ENCODE results near the gene NXPH4.

Gene NXPH4

DNA sequence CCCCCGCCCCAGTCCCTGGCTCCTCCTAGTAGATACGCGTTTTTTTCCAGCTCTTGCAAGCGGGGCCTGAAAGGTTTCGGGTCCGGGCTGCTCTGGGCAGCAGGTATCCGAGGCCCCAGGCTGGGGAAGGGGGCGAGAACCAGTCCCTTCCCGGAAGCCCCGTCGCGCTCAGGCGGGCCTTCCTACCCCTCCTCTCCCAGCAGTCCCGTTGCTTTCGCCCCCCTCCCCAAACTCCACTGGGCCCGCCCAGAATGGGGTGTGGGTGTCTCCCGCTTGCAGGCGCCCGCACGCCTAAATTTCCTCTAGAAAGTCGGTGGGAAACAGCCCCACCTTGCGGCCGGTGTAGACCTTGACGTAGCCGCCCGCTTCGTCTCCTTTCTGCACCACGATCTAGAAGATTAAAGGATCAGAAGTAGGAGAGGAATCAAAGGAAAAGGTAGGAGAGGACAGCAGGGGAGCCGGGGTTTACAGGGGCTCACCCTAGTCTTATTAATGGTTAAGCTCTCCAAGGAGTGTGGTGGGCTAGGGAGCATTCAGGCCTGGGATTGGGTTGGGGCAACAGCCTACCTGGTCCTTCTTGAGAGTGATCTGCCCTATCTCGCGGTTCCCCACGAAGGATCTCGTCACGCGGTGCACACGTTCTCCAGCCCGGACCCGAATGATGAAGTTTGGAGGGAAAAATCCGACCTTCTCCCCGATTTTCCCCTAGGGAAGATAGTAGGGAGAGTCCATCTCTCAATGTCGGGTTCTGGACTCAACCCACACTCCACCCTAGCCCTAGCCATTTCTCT is 27.1 kb downstream of the NXPH4 start:
- DNase-seq (ENCODE audit: low spot score), result peak; percentile 82

DNA sequence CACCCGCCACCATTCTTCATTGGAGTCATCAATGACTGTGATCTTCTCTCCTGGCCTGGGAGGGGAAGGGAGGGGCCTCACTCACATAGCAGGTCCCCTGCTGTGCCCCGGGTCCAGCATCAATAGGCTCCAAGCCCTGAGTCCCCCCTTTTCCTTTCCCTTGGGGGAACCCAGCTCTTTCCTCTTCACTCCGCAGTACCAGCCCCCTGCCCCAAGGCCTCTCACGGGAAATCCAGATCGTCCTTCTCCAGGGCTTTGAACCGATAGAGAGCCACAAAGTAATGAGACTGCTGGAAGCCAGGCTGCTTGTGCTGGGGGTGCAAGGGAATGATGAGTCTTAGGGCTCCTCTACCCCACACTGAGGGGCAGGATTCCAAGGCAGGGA is 27.7 kb downstream of the NXPH4 start:
- DNase-seq (ENCODE audit: low spot score), result no peak

DNA sequence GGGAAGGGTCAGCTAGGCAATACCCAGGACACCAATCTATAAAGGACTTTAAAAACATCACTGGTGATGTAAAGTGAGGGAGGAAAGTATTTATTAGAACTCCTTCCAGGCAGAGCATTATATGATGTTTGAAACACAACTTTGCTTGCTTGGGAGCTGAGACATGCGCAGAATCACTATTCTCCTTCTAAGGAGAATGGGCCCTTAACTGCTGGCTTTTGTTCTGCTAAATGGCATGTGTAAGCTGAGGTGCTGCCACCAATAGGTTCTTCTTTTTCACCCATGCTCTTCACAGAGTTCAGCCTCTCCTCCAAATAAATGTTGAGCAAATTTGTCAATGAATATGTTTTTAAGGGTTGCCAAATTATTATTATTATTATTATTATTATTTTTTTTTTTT is 30.4 kb downstream of the NXPH4 start:
- no peak for DNase-seq (ENCODE audit: low spot score)

DNA sequence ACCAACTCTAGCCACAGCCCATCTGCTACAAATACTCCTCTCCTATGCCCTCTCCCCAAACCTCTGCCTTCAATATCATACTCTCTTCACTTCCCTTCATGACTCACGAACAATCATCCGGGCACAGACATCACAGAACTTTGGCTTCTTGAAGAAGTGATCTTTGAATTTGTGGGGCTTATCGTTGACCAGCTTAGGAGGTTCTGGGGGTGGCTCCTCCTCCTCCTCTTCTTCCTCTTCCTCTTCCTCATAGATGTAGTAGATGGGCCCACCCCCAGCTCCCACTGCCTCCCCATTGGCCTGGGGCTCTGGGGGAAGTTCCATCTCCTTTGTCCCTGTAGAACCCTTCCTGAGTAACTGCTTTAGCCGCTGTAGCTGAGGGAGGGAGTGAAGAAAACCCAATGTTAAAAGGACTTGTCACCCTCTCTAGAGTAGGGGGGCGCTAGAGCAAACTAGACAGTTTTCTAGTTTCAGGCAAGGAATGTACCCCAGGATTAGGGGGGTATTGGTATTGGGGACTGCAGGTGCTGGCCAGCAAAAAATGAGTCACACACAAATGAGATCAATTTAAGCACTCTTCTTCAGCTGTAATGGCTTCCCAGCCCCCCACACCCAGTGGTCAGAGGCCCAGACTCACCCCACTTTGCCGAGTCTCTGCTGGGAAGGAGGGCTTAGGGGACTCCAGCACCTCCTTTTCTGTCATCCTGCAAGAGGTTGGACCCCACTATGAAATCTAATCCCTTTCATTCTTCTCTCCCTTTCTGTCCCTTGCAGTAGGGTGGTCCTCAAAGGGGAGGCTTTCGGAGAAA is 32.5 kb downstream of the NXPH4 start:
- no peak for DNase-seq (ENCODE audit: low spot score)

DNA sequence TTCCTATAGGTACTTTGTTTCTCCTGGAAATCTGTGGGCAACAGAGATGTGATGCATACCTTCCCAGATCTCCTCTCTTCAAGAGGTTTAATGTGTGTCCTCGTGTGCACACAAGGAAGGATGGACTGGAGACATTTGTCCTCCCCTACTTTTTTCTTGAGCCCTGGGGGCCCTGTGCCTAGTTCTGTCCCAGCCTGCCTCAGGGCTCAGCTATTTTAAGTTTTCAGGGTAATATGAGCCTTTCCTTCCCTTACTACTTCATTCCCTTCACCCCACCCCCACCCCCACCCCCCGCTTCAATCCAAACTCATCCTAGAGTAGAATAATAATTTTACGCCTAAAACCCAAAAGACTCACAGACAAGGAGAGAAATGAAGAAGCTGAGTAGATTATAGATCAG is 33.9 kb downstream of the NXPH4 start:
- DNase-seq (ENCODE audit: low spot score), result no peak

DNA sequence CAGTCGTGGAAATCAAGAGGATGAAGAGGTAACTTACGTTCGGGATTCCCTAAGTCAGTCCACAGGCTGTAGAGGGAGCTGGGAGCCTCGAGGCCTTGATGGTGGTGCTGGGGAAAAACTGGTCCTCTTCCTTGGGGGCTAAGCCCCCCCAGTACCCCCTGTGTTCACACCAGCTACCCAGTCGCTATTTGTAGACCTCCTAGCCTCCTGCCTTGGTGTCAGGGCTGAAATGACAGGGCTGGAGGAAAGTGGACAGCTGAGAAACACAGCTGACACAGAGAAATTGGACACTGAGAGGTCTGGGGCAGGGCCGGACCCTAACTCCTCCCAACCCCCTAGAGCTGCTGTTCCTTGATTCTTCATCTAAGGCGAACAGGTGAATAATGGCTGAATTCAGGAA is 34.4 kb downstream of the NXPH4 start, which contains the start of gene STAC3:
Gene STAC3, minus strand, starts transcription at position 232 of the 400 bp plus-strand sequence. CDS start 1,551 bp downstream, outside the sequence.
- DNase-seq (ENCODE audit: low spot score), result no peak

DNA sequence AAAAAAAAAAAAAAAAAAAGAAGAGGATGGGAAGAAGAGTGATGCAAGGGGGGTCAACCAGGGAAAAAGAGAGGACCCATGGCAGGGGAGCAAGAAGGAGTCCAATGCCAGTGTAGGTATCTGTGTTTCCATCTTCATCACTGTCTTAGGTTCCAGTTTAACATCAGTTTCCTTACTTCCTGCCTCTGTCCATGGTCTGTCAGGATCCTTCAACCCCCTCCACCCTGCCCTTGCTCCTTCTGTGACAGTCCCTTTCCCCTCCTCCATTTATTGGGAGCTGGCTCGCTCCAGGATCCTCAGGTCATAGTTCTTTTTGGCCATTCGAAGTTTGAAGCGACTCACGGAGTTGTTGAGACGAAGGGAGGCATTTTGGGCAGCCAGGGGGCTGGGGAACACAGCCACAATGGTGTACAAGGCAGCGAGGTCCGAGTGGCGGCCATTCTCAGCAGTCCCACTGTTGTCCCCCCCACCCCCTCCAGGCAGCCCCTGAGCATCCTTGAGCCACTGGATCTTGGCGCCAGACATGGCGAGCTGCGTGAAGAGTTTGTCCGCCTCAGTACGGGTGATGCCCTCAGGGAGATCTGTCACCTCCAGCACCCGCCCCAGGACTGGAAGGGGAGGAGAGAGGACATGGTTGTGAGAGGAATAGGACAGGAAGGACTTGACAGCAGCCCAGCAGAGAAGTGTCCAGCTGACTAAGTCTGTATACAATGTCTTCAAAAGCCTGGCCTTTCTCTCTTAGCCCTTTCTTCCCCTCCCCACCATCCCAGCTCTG is 38.1 kb downstream of the NXPH4 start:
- DNase-seq (ENCODE audit: low spot score), result no peak

DNA sequence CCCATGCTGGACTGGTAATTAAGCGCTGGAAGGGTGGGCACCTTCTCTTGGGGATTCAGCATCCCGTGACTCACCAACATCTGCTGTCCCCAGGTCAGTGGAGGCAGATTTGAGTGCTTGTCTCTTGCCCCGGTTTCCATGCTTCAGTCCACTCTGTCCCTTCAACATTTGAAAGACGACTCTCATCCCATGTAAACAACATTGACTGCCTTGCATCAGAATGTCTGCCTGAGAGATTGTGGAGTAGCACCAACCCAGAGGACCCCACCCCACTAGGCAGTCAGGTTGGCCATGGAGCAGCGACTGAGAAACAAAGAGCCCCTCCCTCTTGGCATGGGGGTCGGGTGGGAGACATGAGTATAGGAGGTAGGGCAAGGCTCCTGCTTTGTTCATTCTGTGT is 39.3 kb downstream of the NXPH4 start:
- no peak for DNase-seq (ENCODE audit: low spot score)

DNA sequence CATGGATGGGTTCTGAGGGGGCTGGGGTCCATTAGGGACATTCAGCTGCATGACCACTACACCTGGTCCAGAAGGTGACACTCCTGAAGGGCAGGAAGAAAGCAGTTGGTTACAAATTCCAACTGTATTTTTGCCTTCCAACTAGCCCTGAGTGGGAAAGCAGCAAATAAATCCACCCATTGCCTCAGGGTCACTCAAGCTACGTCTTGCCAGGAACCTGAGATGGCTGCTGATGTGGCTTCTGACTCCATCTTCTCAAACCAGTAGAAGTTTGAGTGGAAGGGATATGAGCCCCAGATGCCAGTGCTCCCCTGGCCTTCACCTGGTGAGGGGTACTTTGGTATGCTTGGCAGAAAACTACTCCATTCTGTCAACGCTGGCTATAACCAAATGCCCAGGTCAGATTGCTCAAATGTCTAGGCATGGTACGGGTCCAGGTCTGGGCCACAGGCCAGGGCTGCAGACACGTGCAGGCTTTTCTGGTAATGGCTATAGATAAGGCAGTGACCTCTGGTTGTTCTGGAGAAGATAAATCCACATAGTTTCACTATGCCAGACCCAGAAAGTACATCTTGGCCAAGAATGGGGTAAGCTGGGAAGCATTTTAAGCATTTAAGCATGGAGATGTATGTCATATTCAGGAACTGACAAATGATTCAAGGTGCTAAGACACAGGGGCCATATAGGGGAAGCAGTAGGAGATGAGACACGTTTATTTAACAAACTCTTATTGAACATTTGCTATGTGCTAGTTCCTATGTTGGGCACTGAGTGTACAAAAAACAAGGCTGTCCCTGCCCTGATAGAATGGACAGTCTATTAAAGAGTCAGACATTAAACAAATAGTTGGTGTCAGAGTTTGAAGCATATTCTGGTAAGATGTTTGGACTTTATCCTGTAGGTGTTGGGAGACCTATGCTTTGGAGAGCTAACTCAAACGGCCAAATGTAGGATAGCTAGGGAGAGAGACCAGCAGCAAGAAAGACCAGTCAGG is 42.7 kb downstream of the NXPH4 start:
- no peak for DNase-seq (ENCODE audit: low spot score)

DNA sequence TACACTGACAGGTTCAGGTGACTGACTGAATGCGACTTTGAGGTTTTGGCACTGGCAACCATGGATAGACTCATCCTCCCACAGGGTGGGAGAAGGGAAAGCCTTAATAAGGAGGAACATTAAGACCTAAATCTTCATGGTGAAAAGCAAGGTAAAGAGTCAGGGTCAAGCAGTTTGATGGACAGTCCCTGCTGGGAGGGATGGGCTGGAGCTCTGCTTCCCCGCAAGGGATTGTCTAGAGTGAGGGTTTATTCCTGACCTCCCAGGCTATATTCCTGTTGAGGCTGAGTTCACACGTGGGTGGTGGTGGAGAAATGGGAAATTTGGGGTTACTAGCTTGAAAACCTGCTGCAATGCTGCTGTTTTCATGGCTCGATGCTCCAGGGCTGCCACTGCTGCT is 43.8 kb downstream of the NXPH4 start:
- DNase-seq (ENCODE audit: low spot score), result no peak

DNA sequence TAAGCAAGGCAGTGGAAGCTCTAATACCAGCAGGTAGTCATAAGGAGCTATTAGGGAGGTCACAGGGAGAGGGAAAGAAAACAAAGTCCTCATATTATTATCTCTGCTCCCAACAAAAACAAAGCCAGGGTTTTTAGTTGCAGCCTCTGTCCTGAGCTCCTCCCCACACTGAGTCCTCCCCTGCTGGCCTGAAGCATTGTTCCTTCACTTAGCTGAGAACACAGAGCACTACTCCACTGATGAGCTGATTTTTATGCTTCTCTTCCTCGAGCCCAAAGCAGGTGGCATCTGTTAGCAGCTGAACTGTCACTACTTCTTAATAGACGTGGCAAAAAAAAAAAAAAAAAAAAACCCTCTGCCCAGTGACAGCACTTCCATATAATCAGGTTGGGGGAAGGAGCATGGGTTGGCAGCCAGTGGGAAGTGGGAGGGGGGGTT is 44.9 kb downstream of the NXPH4 start:
- no peak for DNase-seq (ENCODE audit: low spot score)

DNA sequence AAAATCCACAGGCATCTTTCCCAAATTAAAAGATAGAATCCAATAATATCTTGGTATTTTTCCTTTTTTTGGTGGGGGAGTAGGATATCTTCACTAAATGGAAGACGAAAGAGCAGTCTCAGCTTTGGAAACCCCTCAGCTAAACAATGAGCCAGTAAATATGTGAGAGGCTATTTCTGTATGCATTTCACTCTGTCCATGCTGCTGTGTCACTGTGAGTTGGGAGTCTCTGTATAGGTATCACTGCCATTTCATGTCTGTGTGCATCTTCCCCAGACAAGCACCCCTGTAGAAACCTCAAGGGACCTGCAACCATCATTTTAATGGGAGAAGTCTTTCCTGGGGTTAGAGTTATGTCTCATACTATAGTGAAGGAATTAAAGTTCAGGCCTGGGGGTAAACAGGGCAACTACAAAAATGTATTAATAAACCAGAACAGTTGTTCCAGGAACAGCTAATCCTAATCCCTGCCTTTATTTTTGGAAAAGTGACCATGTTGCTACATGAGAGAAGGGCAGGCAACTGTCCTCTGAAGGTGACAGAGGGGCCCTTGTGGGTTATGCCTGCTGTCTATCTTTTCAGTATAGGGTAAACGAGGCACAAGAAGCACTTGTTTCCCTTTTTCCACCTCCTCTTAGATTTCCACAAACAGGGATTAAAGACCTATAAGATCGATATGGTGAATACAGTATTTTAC is 45.7 kb downstream of the NXPH4 start:
- no peak for DNase-seq (ENCODE audit: low spot score)

DNA sequence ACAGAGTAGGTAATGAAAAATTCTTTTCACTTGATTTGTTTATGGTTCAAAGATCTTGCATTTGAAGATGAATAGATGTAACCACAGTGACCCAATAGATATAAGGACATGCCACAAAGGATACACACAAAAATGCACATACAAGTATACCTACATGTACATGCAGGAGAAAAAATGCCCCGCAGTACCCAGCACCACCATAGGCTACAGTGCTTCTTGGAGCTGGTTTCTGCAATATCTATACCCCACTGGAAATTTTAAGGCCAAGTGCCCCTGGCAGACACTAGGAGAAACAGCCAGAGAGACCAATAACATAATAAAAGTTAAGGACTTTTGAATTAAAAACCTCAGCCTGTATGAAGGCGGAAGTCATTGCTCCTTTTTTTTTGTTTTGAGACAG is 46.5 kb downstream of the NXPH4 start:
- DNase-seq (ENCODE audit: low spot score), result no peak

DNA sequence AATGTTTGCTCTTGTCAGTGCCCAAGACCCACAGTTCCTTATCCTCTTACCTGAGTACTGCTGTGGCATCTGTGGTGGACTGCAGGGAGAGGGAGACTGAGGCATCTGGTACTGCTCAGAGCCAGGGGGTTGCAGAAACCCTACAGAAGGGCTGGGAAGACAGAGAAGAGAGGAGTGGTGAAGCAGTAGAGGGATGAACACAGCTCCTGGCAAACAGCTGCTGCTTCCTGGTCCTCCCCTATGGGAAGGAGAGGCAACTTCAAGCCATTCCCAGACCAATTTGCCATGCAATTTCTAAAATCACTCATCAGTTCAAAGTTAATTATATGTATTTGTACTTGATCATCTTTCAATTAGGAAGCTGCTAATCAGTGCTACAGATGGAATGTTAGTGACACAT is 50.1 kb downstream of the NXPH4 start:
- no peak for DNase-seq (ENCODE audit: low spot score)

DNA sequence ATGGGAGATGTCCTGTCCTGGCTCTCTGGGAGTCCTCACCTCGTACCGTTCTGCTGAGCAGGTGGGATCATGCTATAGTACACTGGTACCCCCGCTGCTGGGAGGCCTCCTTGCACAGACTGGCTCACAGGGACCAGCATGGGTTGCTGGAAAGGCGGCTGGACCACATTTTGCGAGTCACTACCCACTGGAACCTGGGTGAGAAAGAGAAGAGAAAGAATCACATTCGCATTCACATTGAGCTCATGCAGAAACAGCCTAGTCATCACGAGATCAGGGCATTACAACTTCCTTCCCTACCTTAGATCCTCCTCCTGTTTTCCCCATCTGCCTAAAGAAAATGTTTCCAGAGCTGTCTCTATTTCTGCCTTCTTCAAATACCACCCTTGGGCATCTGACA is 51.7 kb downstream of the NXPH4 start:
- DNase-seq (ENCODE audit: low spot score), result no peak

DNA sequence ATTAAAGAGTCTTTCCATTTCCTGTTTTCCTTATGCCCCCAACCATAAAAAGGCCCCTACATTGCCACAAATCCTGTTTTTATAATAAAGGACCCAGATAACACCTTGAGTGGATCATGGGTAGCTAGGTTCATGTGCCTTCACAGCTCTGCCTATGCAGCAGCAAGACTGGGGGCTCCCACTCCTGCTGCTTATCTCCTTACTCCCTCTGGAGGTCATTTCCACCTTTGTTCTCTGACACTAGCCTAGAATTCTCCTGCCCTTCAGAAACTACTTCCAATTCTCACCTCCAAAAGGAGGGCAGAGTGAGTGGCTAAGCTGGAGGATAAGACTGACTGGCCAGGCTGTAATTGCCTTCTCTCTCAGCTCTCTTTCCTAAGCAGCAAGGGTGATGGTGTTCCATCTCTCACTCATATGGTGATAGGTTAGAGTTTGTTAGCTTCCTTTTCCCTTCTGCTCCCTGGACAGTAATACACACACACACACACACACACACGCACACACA is 54.4 kb downstream of the NXPH4 start:
- no peak for DNase-seq (ENCODE audit: low spot score)

DNA sequence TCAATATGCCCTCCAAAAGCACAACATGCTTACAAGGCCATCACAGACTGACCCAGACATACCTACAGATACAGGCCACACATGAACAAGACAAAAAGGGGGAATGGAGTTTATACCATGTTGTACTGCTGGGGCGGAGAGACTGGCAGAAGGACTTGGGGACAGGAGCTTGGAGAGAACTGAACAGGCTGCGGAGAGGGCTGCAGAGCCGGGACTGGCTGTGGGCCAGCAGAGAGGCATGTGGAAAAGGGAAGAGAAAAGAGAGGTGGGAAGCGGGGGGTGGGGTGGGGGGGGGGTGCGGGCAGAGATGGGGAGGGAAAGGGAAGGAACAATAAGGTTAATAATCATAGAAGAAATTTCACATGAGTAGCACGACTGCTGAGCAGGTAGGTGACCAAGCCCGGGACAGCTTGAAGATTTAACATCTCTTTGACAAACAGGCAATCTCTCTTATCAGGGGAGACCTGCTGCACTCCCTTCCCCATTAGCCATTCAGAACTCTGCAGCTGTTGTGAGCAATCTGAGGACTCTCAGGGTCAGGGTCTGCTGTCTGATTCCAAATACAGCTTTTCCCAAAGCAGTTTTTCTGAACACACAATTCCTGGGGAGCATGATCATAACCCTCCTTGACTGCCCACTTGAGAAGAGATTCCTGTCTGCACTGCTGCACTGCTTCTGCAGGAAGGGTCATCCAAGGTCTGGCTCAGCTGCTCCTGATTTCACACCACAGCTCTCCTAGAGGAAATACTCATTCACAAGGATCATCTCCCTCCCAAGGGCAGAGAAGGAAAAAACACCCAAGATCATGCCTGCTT is 56.0 kb downstream of the NXPH4 start:
- no peak for DNase-seq (ENCODE audit: low spot score)

DNA sequence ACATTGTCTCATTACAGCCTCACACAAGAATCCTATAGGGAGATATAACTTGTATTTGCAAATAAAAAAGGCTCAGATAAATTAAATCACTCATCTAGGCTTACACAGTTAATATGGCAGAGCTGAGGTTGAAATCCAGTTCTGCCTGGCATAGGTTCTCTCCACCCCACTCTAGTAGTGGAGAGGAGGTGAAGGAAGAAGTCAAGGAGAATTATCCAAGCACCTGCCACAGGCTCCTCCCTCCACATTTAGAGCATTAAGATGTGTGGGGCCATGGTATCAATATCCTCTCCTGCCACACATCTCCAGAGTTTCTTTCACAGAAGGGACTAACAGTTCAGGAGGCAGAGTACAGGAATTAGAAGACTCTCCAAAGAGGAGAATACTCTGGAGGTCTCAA is 56.9 kb downstream of the NXPH4 start:
- DNase-seq (ENCODE audit: low spot score), result no peak
